ENCODE data around the gene CDC25B. TPM values are rescaled to one million over a fixed set of nuclear protein-coding genes. Genes with fewer than 3 reads are reported as not detected.

Gene CDC25B
- total and polyA plus RNA-seq, 2 of the 13 experiments (the other 11 are each of a cell fraction or from before 2014, with no cell fraction given): 14.5 to 19.4 TPM

GRCh38 chr20:3846378-3846739, 50.2 kb downstream of the CDC25B start (continued):
- TF ChIP-seq EHMT2 (IDR thresholded peaks at IDR 0.05; ENCODE audit: borderline replicate concordance, low read depth, low read length) (no peak), SMYD3 (CRISPR knock-in tag; IDR thresholded peaks at IDR 0.05) (no peak), GATAD2A (CRISPR knock-in tag; IDR thresholded peaks at IDR 0.05) (no peak), SP4 (CRISPR knock-in tag; IDR thresholded peaks at IDR 0.05) (no peak), ZNF382 (CRISPR knock-in tag; IDR thresholded peaks at IDR 0.05; ENCODE audit: borderline replicate concordance) (no peak), ZSCAN22 (CRISPR knock-in tag; IDR thresholded peaks at IDR 0.05) (no peak), MED8 (CRISPR knock-in tag; IDR thresholded peaks at IDR 0.05; ENCODE audit: insufficient replicate concordance) (no peak), CCDC6 (CRISPR knock-in tag; IDR thresholded peaks at IDR 0.05) (peak; percentile 57; the same call in 1 of the 2 replicates), E2F5 (CRISPR knock-in tag; conservative IDR thresholded peaks at IDR 0.05) (no peak), ZNF792 (CRISPR knock-in tag; IDR thresholded peaks at IDR 0.05) (no peak; the same call in none of the 2 replicates), ZNF772 (CRISPR knock-in tag; IDR thresholded peaks at IDR 0.05) (no peak; the same call in 1 of the 2 replicates), ZGPAT (CRISPR knock-in tag; IDR thresholded peaks at IDR 0.05) (no peak), NR1H2 (CRISPR knock-in tag; IDR thresholded peaks at IDR 0.05; ENCODE audit: borderline replicate concordance, low read depth) (no peak), ZNF781 (CRISPR knock-in tag; IDR thresholded peaks at IDR 0.05; ENCODE audit: borderline replicate concordance, not compliant biosample characterization) (peak; percentile 16), ZSCAN25 (CRISPR knock-in tag; IDR thresholded peaks at IDR 0.05) (no peak), POLR2A (IDR thresholded peaks at IDR 0.05; ENCODE audit: insufficient read depth in 1 of 2, low read depth in 2 of 2, low read length in 2 of 2) (no peak), TIGD3 (CRISPR knock-in tag; IDR thresholded peaks at IDR 0.05; ENCODE audit: borderline replicate concordance) (no peak), TBX3 (IDR thresholded peaks at IDR 0.05; ENCODE audit: borderline replicate concordance) (no peak), SIX4 (CRISPR knock-in tag; IDR thresholded peaks at IDR 0.05) (no peak), FUBP1 (CRISPR knock-in tag; IDR thresholded peaks at IDR 0.05; ENCODE audit: borderline replicate concordance) (no peak; the same call in 1 of the 2 replicates), RBM22 (optimal IDR thresholded peaks at IDR 0.05; ENCODE audit: low read length) (peak; percentile 66), PTBP1 (IDR thresholded peaks at IDR 0.05; ENCODE audit: low read depth, low read length, poor library complexity, severe bottlenecking) (no peak), MBD4 (IDR thresholded peaks at IDR 0.05; ENCODE audit: borderline replicate concordance, low read length) (no peak), ZNF660 (CRISPR knock-in tag; IDR thresholded peaks at IDR 0.05; ENCODE audit: borderline replicate concordance, low read depth) (0 out of 2 replicates have a peak, but pooled peaks have one; percentile 51), TERF1 (CRISPR knock-in tag; IDR thresholded peaks at IDR 0.05) (no peak)

Measured in HepG2 (cell line).